HuH-7.5 (cell line): ENCODE results near the gene RAB3C.
"Not testable (repeated sequence)": the region's sequence is repeated elsewhere in the genome, so short reads cannot be mapped to it uniquely, and the experiment has no call there.

ENCODE experiments used
- DNase-seq: peaks from one replicate; pipeline ENCODE4 v3.0.0; 2011; ENCODE audit warnings: low spot score

RAB3C gene

GRCh38 chr5:58675341-58675740 is 92.5 kb downstream of the RAB3C start:
- DNase-seq = no peak

- DNase-seq = no peak
Measured at GRCh38 chr5:58677650-58678049, 94.8 kb downstream of the RAB3C start.

GRCh38 chr5:58680503-58680902 is 97.6 kb downstream of the RAB3C start:
- DNase-seq = no peak

GRCh38 chr5:58681943-58682342 is 99.1 kb downstream of the RAB3C start:
- no peak for DNase-seq

GRCh38 chr5:58683567-58683966 is 100.7 kb downstream of the RAB3C start:
- no peak for DNase-seq

GRCh38 chr5:58687079-58687478 is 104.2 kb downstream of the RAB3C start:
- no peak for DNase-seq

- no peak for DNase-seq
Measured at GRCh38 chr5:58687595-58687994, 104.7 kb downstream of the RAB3C start.

GRCh38 chr5:58699088-58699761 is 116.3 kb downstream of the RAB3C start:
- not testable (repeated sequence) for DNase-seq

- no peak for DNase-seq
Measured at GRCh38 chr5:58699762-58700118, 116.9 kb downstream of the RAB3C start.

GRCh38 chr5:58703925-58704555 is 121.2 kb downstream of the RAB3C start:
- no peak for DNase-seq

- DNase-seq = no peak
Measured at GRCh38 chr5:58706736-58707135, 123.9 kb downstream of the RAB3C start.

- DNase-seq = no peak
Measured at GRCh38 chr5:58708456-58708855, 125.6 kb downstream of the RAB3C start.

GRCh38 chr5:58710425-58710824 is 127.5 kb downstream of the RAB3C start:
- not testable (repeated sequence) for DNase-seq

GRCh38 chr5:58710871-58711270 is 128.0 kb downstream of the RAB3C start:
- DNase-seq = no peak

- DNase-seq = no peak
Measured at GRCh38 chr5:58711965-58712364, 129.1 kb downstream of the RAB3C start.

GRCh38 chr5:58714046-58714445 is 131.2 kb downstream of the RAB3C start:
- no peak for DNase-seq

- no peak for DNase-seq
Measured at GRCh38 chr5:58715997-58716656, 133.3 kb downstream of the RAB3C start.

GRCh38 chr5:58716713-58717112 is 133.8 kb downstream of the RAB3C start:
- DNase-seq = no peak

GRCh38 chr5:58717303-58718007 is 134.6 kb downstream of the RAB3C start:
- no peak for DNase-seq

- DNase-seq = no peak
Measured at GRCh38 chr5:58718269-58718978, 135.5 kb downstream of the RAB3C start.

GRCh38 chr5:58722160-58722559 is 139.3 kb downstream of the RAB3C start:
- no peak for DNase-seq

- DNase-seq = no peak
Measured at GRCh38 chr5:58724992-58725391, 142.1 kb downstream of the RAB3C start.
